OCI-LY1 (cell line): Measurements from ENCODE around the gene MYH15.

Experiments used
- H2AFZ ChIP-seq: fragments of 200-600 bp; sonication (generic), shearing (Covaris generic); 2 replicates; pipeline ENCODE4 v1.6.0; 2014; ENCODE audit warnings: antibody characterized with exemption, mild to moderate bottlenecking, low read length
- H3F3A ChIP-seq: fragments of 200-600 bp; sonication (generic), shearing (Covaris generic); 2 replicates; pipeline ENCODE4 v1.6.0; 2014; ENCODE audit warnings: mild to moderate bottlenecking, antibody characterized with exemption, low read length, moderate library complexity; ENCODE audit not compliant: insufficient read depth
- H3K27ac ChIP-seq: fragments of 200-600 bp; sonication (generic); 2 replicates; pipeline ENCODE4 v1.5.1; 2014; ENCODE audit warnings: low read length, mixed run types, mild to moderate bottlenecking, low read depth; ENCODE audit not compliant: poor library complexity, severe bottlenecking
- H3K27me3 ChIP-seq: fragments of 200-600 bp; sonication (generic); 2 replicates; pipeline ENCODE4 v1.6.0; 2014; ENCODE audit warnings: antibody characterized with exemption, mild to moderate bottlenecking, low read length, moderate library complexity; ENCODE audit not compliant: insufficient read depth
- H3K36me3 ChIP-seq: fragments of 200-600 bp; sonication (generic); 2 replicates; pipeline ENCODE4 v1.6.1; 2014; ENCODE audit warnings: mild to moderate bottlenecking, antibody characterized with exemption, low read length, moderate library complexity, mixed read lengths; ENCODE audit not compliant: insufficient read depth
- H3K4me1 ChIP-seq: fragments of 200-600 bp; sonication (generic); 2 replicates; pipeline ENCODE4 v1.5.1; 2014; ENCODE audit warnings: mild to moderate bottlenecking, low read length, moderate library complexity; ENCODE audit not compliant: insufficient read depth, severe bottlenecking
- H3K4me2 ChIP-seq: fragments of 200-600 bp; sonication (generic), shearing (Covaris generic); 2 replicates; pipeline ENCODE4 v1.6.1; 2014; ENCODE audit warnings: low read length
- H3K4me3 ChIP-seq: fragments of 200-600 bp; sonication (generic); 2 replicates; pipeline ENCODE4 v1.5.1; 2014; ENCODE audit warnings: low read length, low read depth, mild to moderate bottlenecking, mixed read lengths; ENCODE audit not compliant: poor library complexity, severe bottlenecking
- H3K79me2 ChIP-seq: fragments of 200-600 bp; shearing (Covaris generic); 2 replicates; pipeline ENCODE4 v1.6.1; 2016; ENCODE audit warnings: mixed run types, low read length, mixed read lengths; ENCODE audit not compliant: insufficient read depth
- H3K9ac ChIP-seq: fragments of 200-600 bp; sonication (generic), shearing (Covaris generic); 2 replicates; pipeline ENCODE4 v1.6.1; 2014; ENCODE audit warnings: mild to moderate bottlenecking, low read length, mixed read lengths
- H3K9me2 ChIP-seq: fragments of 200-600 bp; sonication (generic), shearing (Covaris generic); 2 replicates; pipeline ENCODE4 v1.6.1; 2014; ENCODE audit warnings: low read depth, mild to moderate bottlenecking, low read length, mixed read lengths
- H3K9me3 ChIP-seq: fragments of 200-600 bp; shearing (Covaris generic); 2 replicates; pipeline ENCODE4 v1.6.1; 2014; ENCODE audit warnings: low read length, mixed read lengths
- H4K20me1 ChIP-seq: fragments of 200-600 bp; sonication (generic), shearing (Covaris generic); 2 replicates; pipeline ENCODE4 v1.6.0; 2016; ENCODE audit warnings: mild to moderate bottlenecking, low read length; ENCODE audit not compliant: insufficient read depth
- EZH2 ChIP-seq: fragments of 200-600 bp; sonication (generic), shearing (Covaris generic); IDR thresholded peaks from 2 replicates; pipeline ENCODE4 v1.8.0; 2017; ENCODE audit warnings: borderline replicate concordance, mixed run types, mild to moderate bottlenecking, antibody characterized with exemption, low read length, moderate library complexity, mixed read lengths
- TF ChIP-seq, protein P1 (sequence below): fragments of 200-600 bp; sonication (generic), shearing (Covaris generic); IDR thresholded peaks from 2 replicates; pipeline ENCODE4 v1.5.1; 2017; ENCODE audit warnings: mild to moderate bottlenecking, antibody characterized with exemption, low read length, moderate library complexity, mixed read lengths

MYH15 gene

DNA sequence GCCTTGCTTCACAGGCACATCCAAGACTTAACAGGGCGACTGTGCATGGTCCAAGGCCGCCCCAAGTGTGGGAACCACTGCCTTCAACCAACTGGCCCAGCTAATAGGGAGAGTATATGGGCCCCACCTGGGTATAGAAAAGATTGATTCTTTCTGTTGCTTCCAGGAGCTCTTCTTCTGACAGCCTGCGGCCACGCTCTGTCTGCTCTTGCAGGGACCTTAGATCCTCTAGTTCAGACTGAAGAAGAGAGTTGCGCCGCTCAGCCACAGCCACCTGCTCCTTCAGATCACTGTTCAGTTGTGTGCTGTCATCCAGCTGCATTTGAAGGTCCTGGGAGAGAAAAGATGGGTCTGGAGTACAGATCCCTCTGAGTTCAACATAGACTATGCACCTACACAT, 111.9 kb downstream of the MYH15 start:
- Histone ChIP-seq H3K4me1 (no peaks in the 10 kb centered on the region), H3K9me2 (no peaks in the 10 kb centered on the region), H3K9me3 (no peaks in the 10 kb centered on the region), H4K20me1 (no peaks in the 10 kb centered on the region), H2AFZ (no peak overlapping the region), H3K36me3 (no peaks in the 10 kb centered on the region), H3K79me2 (no peaks in the 10 kb centered on the region), H3K4me3 (no peak overlapping the region), H3K4me2 (no peak overlapping the region), H3F3A (no peaks in the 10 kb centered on the region), H3K9ac (no peak overlapping the region), H3K27ac (no peak overlapping the region), H3K27me3 (no peaks in the 10 kb centered on the region)
- no peak for TF ChIP-seq EZH2
- TF ChIP-seq, protein P1, sequence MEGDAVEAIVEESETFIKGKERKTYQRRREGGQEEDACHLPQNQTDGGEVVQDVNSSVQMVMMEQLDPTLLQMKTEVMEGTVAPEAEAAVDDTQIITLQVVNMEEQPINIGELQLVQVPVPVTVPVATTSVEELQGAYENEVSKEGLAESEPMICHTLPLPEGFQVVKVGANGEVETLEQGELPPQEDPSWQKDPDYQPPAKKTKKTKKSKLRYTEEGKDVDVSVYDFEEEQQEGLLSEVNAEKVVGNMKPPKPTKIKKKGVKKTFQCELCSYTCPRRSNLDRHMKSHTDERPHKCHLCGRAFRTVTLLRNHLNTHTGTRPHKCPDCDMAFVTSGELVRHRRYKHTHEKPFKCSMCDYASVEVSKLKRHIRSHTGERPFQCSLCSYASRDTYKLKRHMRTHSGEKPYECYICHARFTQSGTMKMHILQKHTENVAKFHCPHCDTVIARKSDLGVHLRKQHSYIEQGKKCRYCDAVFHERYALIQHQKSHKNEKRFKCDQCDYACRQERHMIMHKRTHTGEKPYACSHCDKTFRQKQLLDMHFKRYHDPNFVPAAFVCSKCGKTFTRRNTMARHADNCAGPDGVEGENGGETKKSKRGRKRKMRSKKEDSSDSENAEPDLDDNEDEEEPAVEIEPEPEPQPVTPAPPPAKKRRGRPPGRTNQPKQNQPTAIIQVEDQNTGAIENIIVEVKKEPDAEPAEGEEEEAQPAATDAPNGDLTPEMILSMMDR = no peak

DNA sequence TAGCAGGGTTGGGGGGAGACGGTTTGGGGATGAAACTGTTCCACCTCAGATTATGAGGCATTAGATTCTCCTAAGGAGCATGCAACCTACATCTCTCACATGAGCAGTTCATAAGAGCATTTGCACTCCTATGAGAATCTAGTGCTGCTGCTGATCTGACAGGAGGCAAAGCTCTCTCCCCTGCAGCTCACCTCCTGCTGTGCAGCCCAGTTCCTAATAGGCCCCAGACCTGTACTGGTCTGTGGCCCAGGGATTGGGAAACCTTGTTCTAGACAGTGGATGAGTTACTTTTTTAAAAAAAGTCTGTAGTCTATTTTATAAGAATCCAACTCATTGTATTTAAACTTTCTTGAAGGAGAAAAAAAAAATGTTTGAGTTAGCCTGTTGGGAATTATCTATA, 114.1 kb downstream of the MYH15 start:
- no peak overlapping the region for H3K27ac ChIP-seq
- no peak overlapping the region for H3K4me2 ChIP-seq
- H4K20me1 ChIP-seq = no peaks in the 10 kb centered on the region
- no peaks in the 10 kb centered on the region for H3K79me2 ChIP-seq
- H3F3A ChIP-seq = no peaks in the 10 kb centered on the region
- H3K4me1 ChIP-seq = no peaks in the 10 kb centered on the region
- H3K36me3 ChIP-seq = no peaks in the 10 kb centered on the region
- H2AFZ ChIP-seq = no peak overlapping the region
- TF ChIP-seq, protein P1 = no peak
- TF ChIP-seq EZH2 = no peak
- H3K9ac ChIP-seq = no peak overlapping the region
- H3K9me2 ChIP-seq = no peaks in the 10 kb centered on the region
- H3K9me3 ChIP-seq = no peaks in the 10 kb centered on the region
- no peaks in the 10 kb centered on the region for H3K27me3 ChIP-seq
- no peak overlapping the region for H3K4me3 ChIP-seq

DNA sequence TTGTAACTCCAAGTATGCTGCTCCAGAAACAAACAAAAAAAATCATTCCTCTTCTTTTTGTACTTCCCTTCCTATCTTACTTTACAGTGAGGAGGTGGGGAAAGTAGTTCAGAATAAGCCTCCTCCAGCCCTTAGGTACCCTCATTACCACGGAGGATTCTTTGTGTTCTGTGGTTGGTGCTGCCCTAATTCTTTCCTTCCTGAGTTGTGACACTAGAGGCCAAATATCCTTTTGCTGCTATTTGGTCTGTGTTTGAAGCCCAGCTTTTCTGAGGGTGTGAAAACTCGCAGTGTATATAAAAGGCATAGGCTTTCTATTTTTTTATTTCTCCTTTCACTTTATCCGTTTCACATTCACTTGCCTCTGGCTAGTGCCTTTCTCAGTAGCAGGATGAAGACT, 115.8 kb downstream of the MYH15 start:
- Histone ChIP-seq H3K4me2 (no peak overlapping the region), H3F3A (no peaks in the 10 kb centered on the region), H3K9ac (no peak overlapping the region), H3K9me2 (no peaks in the 10 kb centered on the region), H4K20me1 (no peaks in the 10 kb centered on the region), H3K27ac (no peak overlapping the region), H3K4me1 (no peaks in the 10 kb centered on the region), H2AFZ (no peak overlapping the region), H3K27me3 (no peaks in the 10 kb centered on the region), H3K4me3 (no peak overlapping the region), H3K36me3 (no peaks in the 10 kb centered on the region), H3K79me2 (no peaks in the 10 kb centered on the region), H3K9me3 (no peaks in the 10 kb centered on the region)
- TF ChIP-seq EZH2 = no peak
- TF ChIP-seq, protein P1 = no peak
